Lower lobe of right lung (tissue), 2 donors: ENCODE data around the gene ARFRP1. TPM values are rescaled to one million over a fixed set of nuclear protein-coding genes. Genes with fewer than 3 reads are reported as not detected.
"Not testable (repeated sequence)": the region's sequence is repeated elsewhere in the genome, so short reads cannot be mapped to it uniquely, and the experiment has no call there.

Experiments used
- ATAC-seq, 2 donors: fragments of 200-7000 bp; cut with Tn5 transposase; one replicate each; pipeline ENCODE4 v1.9.1; 2020 to 2022; ENCODE audit warnings: mild to moderate bottlenecking in 2 of 2, moderate library complexity in 2 of 2
- DNase-seq: peaks from one replicate; pipeline ENCODE4 v3.0.0-alpha.2; 2020
- H3K27ac ChIP-seq: fragments of 200-600 bp; one replicate; pipeline ENCODE4 v1.8.0; 2022
- H3K27me3 ChIP-seq: fragments of 200-600 bp; one replicate; pipeline ENCODE4 v1.8.0; 2022; ENCODE audit warnings: low read depth
- H3K36me3 ChIP-seq: fragments of 200-600 bp; one replicate; pipeline ENCODE4 v1.8.0; 2022; ENCODE audit warnings: mild to moderate bottlenecking
- H3K4me1 ChIP-seq: fragments of 200-600 bp; one replicate; pipeline ENCODE4 v1.8.0; 2022
- H3K4me3 ChIP-seq: fragments of 200-600 bp; one replicate; pipeline ENCODE4 v1.8.0; 2022; ENCODE audit warnings: mild to moderate bottlenecking
- H3K9me3 ChIP-seq: fragments of 200-600 bp; one replicate; pipeline ENCODE4 v1.8.0; 2022
- CTCF ChIP-seq: fragments of 200-600 bp; IDR thresholded peaks from one replicate; pipeline ENCODE4 v1.8.0; 2022; ENCODE audit warnings: antibody characterized with exemption, mild to moderate bottlenecking
- intact Hi-C: fragments of 100-400 bp; cut with DNase I; formaldehyde crosslinking; loops from one replicate; pipeline ENCODE4 v1.11.0; 2022
- total RNA-seq: library from RNA; stranded (reverse); fragmentation: NEBNext Ultra II Directional; extraction: Animal tissue kit (Norgen Biotek cat#: 25700); gene quantifications from one replicate; pipeline ENCODE4 v1.2.1, GENCODE V29; 2021
- donor health status: DM: no; HTN: yes; CAD: no; lungs with severe emphysema.

ARFRP1 gene
- total RNA-seq, 1 donor from 2014 or later = 44.3 TPM

- TF ChIP-seq CTCF = no peak
- H3K27ac ChIP-seq = no peak overlapping the region
- no peaks in the 10 kb centered on the region for H3K9me3 ChIP-seq
- H3K27me3 ChIP-seq = no peaks in the 10 kb centered on the region
- ATAC-seq (no peak), DNase-seq (no peak)
- H3K4me3 ChIP-seq = no peak overlapping the region
- peaks cover 41% of the 10 kb centered on the region for H3K36me3 ChIP-seq
- intact Hi-C loops = no loop called here
- peaks cover 18% of the 10 kb centered on the region for H3K4me1 ChIP-seq
Measured at GRCh38 chr20:63661108-63661507, 46.7 kb downstream of the ARFRP1 start.

- ATAC-seq = no peak
- no peaks in the 10 kb centered on the region for H3K9me3 ChIP-seq
- H3K36me3 ChIP-seq = peaks cover 36% of the 10 kb centered on the region
- no peak for DNase-seq
- peaks cover 18% of the 10 kb centered on the region for H3K4me1 ChIP-seq
- TF ChIP-seq CTCF = no peak
- H3K27ac ChIP-seq = no peak overlapping the region
- no peaks in the 10 kb centered on the region for H3K27me3 ChIP-seq
- no peak overlapping the region for H3K4me3 ChIP-seq
- intact Hi-C loops = no loop called here
Measured at GRCh38 chr20:63660622-63661021, 47.2 kb downstream of the ARFRP1 start.

GRCh38 chr20:63660174-63660573 is 47.6 kb downstream of the ARFRP1 start:
- H3K27me3 ChIP-seq, H3K4me3 ChIP-seq, H3K27ac ChIP-seq, ATAC-seq, H3K9me3 ChIP-seq, DNase-seq, intact Hi-C loops: not testable (repeated sequence)
- Histone ChIP-seq H3K36me3 (peaks cover 33% of the 10 kb centered on the region), H3K4me1 (peaks cover 18% of the 10 kb centered on the region)

GRCh38 chr20:63659370-63659769 is 48.4 kb downstream of the ARFRP1 start:
- Histone ChIP-seq H3K27me3 (no peaks in the 10 kb centered on the region), H3K9me3 (no peaks in the 10 kb centered on the region), H3K36me3 (peaks cover 33% of the 10 kb centered on the region), H3K27ac (peak overlapping the region; percentile 85), H3K4me3 (peak overlapping the region; percentile 91), H3K4me1 (peaks cover 20% of the 10 kb centered on the region)
- intact Hi-C loops = no loop called here
- no peak for ATAC-seq
- TF ChIP-seq CTCF = no peak
- DNase-seq = no peak

GRCh38 chr20:63658749-63659187 is 49.0 kb downstream of the ARFRP1 start:
- peaks cover 29% of the 10 kb centered on the region for H3K36me3 ChIP-seq
- H3K4me3 ChIP-seq = peak overlapping the region; percentile 91
- H3K4me1 ChIP-seq = peaks cover 26% of the 10 kb centered on the region
- peak; percentile 42 to 47 for ATAC-seq
- no peak for TF ChIP-seq CTCF
- DNase-seq = peak; percentile 69
- intact Hi-C loops = no loop called here
- H3K27me3 ChIP-seq = no peaks in the 10 kb centered on the region
- peak overlapping the region; percentile 85 for H3K27ac ChIP-seq
- no peaks in the 10 kb centered on the region for H3K9me3 ChIP-seq

- Histone ChIP-seq H3K36me3 (peaks cover 22% of the 10 kb centered on the region), H3K27ac (peak within 1 kb of the TSS; percentile 85), H3K9me3 (no peaks in the 10 kb centered on the region), H3K4me1 (peaks cover 29% of the 10 kb centered on the region), H3K27me3 (no peaks in the 10 kb centered on the region), H3K4me3 (peak within 1 kb of the TSS; percentile 91)
- DNase-seq (peak; percentile 95), ATAC-seq (peak; percentile 95 to 97)
- intact Hi-C loops = no loop called here
- TF ChIP-seq CTCF = no peak
Measured at GRCh38 chr20:63657937-63658748, 49.6 kb downstream of the ARFRP1 start, which contains the start of gene RTEL1. Gene RTEL1 (plus strand): TSS chr20:63658312. CDS start chr20:63659403, 1,091 bp downstream.
